Activated naive CD8-positive, alpha-beta T cell treated with anti-CD3 and anti-CD28 coated beads, Interleukin-2, amount 50 U/mL, for 16 hours (primary cell): ENCODE measurements around the gene TYMP.

Source experiments
- DNase-seq: peaks from one replicate; pipeline ENCODE4 v3.0.0-alpha.2; 2020; ENCODE audit warnings: low read depth, low spot score

The TYMP gene

DNA sequence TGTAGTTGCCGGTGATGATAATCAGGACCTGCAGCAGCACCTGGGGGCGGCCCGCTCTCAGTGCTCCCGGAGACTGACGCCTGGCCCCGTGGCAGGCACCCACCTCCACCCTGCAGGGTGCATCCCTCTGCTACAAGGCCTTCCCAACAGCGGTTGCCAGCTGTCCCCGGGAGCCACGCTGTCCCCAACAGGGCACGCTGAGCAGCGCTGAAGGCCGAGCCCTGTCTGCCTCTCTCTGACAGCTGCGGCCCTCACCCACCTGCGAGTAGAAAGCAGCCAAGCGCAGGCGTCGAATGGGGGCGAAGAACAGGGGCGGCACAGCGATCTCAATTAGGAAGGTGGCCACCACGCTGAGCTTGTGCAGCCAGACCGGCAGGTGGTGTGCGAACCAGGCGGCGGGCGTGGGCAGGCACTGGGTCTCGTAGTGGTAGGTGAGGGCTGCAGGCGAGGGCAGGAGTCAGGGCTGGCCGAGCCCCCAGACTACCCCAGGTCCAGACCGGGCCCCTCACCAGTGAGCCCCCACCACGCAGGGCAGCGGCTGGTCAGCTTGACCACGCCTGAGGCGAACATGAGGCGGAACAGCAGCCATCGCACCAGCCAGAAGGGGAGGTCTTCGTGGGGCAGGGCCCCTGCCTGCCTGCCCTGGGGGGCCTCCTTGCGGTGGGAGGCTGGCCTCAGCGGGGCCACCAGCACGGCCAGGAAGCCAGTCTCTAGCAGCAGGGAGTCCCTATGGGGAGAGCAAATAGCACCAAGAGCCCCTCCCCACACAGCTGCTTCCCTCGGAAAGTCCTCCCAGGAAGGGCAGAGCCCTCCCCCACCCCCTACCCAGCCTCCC lies 23.8 kb downstream of the TYMP start:
- DNase-seq, result no peak

DNA sequence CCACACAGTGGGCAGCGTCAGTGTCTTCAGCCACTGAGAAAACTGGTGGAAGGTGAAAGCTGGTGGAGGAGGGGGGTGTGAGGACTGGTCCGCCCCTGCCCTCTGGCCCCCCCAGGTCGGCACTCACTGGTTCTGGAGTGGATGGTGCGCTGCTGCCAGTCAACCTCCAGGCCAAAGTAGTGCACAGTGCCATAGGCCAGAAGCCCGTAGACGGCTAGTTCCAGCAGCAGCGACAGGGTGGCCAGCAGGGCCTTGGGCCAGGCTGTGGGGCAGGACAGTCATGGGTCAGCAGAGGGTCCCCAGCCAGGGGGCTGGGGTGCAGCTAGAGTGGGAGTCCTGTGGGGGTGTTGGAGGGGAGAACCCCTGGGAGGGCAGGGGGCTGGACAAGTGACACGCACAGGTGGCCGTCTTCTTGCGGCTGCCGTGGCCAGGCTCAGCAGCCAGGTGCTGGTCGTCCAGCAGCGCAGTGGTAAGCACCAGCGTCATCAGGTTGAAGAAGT lies 24.5 kb downstream of the TYMP start:
- DNase-seq, result no peak

DNA sequence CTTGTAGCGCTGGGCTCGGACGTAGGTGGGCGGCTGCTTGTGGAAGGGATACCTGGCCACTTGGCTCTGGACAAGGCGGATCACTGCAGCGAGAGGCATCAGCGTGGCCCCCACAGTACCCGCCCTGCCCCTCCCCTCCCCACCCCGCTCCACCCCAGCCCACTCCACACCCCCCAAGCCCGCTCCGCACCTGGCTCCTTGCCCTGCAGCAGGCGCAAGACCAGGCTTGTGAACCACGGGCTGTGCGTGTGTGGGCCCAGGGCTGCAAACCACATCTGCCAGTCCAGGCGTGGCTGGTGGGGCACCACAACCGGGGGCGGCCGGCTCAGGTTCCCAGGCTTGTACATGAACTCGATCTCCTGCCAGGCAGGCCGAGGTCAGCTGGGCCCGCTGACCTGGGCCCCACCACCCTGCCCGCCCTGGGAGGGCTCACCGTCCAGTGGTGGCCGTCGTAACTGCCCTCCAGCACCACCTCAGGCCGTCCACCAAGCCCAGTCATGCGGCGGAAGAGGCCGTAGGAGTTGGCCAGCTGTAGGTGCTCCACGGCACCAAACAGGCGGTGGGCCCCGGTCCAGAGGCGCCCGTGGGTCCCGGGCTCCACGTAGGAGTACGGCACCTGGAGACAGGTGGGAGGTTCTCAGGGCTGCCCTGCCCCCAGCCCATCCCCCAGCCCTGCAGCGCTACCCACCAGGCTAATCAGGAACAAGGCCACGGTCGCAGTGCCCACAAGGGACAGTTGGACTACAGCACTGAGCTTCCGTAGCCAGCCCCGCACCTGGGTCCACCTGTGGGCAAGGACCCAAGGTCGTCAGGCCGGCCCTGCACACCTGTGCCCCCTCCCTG lies 25.2 kb downstream of the TYMP start:
- DNase-seq, result no peak

DNA sequence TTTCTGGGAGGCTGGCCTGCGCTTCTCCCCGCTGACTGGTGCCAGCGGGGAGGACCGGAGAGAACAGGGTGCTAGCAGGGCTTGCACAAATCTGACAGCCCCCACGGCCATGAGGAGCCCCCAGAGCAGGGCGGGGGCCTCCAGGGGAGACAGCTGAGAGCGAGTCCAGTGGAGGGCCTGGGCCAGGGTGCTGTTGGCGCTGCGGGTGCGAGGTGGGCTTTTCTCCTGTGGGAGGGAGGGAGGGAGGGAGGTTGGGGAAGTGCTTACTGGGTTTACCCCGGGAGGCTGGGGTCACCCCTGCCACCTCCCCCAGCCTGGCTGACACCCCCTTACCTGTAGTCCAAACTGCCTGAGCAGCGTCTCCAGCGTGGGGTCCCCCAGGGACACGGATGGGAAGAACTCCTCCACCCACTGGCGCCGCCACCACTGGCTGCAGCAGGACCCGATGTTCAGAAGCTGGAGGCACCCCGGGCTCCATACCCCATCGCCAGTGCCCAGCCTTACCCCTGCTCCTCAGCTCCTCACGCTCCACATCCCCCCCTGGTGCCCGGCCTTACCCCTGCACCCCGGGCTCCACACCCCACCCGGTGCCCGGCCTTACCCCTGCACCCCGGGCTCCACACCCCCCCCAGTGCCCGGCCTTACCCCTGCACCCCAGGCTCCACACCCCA lies 26.2 kb downstream of the TYMP start:
- no peak for DNase-seq

DNA sequence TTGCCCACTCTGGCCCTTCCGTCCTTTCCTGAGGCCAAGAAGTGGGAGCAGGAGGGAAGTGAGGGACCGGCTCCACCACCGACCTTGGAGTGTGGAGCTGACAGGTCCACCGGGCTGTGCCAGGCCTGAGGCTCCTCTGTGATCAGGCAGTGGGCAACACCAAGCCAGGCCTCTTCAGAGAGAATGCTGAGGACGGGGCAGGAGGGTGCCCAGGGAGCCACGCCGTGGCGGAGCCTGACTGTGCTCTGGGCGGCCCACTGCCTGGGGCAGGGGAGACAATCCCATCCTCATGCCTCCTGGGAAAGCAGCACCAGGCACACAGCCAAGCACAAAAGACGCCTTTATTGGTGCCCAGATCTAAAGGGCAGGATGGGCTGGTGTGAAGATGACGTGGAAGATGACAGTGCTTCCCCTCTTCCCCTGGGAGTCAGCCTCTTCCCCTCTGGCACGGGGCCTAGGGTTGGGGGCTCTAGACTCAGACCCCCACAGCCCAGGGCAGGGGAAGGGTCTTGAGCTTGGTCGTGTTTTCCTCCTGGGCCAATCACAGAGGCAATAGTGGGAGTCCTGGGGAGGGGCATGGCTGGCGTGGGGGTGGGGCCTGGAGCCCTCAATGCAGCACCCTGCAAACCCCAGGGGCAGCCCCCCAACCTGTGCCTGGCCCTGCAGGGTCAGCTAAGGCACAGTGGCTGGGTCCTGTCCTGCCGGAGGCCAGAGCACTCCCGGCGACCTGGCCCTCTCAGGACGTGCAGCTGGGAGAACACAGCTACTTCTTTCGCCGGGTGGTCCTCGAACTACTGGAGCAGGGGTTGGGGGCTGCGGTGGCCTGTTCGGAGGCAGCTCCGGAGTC lies 27.0 kb downstream of the TYMP start:
- no peak for DNase-seq

DNA sequence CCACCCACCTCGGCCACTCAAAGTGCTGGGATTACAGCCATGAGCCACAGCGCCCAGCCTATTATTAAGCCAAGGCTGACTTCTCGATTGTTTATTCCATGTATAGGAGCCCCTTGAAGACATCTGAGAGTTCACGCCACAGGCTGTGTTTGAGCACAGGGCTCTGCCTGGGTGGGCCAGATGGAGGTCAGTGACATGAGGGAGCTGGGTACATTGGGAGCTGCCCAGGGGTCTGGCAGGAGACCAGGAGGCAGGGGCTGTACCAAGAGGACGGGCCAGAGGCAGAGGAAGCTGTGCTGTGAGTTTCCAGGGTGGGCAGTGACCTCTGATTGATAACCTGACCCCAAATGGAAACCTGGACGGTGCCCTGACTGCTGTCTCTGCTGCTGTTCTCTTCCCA lies 27.7 kb downstream of the TYMP start:
- DNase-seq, result no peak

DNA sequence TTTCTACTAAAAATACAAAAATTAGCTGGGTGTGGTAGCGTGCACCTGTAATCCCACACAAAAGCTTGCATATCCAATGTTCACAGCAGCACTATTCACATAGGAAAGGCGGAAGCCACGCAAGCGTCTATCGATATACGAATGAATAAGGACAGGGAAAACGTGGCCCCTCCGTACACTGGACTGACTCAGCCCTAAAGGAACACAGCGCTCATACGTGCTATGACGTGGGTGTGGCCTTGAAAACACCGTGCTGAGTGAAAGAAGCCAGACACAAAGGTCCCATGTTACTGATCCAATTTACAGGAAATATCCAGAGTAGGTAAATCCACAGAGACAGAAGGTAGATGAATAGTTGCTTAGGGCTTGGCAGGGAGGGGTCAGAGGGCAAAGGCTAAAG lies 29.4 kb downstream of the TYMP start:
- DNase-seq, result no peak

DNA sequence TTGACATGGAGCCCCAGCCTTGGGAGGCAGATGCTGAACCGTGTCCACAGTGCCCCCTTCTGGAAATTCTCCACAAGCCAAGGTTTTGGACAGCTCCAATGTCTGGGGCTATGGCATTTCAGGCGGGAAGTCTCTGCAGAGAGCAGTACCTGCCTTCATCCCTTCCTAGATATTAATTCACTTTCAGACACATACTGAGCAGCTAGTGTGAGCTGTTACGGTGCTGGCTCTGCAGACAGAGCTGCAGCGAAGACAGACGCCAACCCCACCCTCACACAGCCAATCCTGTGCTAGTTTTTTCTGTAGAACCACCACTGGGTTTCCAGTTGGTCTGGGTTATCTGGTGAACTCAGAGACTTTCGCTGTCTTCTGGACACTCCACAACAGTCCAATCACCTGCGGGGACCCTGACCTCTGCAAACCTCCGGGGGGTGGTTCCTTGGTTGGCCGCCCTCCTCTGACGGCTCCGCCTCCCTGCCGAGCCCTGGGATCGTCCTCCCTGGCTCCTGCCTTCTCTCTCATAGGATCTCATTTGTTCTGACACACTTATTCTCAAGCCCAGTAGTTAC lies 31.4 kb downstream of the TYMP start:
- no peak for DNase-seq

DNA sequence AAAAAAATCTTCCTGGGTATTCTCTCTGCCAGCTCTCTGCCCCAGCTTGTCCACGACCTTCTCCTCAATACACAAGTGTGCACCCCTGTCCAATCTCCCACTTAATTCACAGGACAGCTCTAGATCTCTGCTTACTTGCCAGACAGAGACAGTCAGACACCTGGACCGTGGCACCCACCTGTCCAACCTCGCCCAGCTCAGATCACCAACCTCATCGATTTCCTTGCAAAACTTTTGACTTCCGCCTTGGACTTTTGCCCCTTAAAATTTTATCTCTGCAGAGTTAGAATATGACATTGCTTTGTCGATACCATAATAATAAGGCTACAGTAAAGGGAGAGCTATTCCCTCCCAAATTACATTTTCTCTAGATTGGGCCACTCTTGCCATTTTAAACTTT lies 32.7 kb downstream of the TYMP start:
- DNase-seq, result no peak

DNA sequence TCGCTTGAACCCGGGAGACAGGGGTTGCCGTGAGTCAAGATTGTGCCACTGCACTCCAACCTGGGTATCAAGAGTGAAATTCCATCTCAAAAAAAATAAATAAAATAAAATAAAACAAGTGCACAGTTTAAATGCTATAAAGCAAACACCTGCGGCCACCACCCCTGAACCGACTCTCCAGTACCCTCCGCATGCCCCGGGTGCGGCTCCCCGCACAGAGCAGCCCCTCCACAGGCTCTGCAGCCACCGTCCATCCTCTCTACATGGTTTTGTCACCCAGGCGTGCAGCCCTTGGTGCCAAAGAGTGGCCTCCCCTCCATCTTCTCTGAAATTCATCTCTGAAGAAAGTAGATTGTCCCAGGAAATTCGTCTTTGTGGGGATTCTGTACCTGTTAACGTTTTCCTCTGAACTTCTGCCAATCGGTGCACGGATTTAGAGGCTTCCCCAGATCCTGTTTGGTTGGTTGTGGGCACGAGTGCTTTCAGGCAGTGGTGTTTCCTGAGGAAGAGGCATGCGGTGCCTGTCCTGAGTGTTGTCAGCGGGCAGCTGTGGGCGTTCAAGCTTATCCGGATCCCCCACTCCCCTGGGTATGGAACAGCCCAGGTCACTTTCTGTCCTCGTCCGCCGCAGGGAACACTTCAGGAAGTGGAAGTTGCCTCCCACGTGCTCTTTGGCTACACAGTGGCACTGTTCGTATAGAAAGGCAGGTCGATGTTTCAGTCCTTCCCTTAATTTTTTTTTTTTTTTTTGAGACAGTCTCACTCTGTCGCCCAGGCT lies 39.1 kb downstream of the TYMP start:
- no peak for DNase-seq

DNA sequence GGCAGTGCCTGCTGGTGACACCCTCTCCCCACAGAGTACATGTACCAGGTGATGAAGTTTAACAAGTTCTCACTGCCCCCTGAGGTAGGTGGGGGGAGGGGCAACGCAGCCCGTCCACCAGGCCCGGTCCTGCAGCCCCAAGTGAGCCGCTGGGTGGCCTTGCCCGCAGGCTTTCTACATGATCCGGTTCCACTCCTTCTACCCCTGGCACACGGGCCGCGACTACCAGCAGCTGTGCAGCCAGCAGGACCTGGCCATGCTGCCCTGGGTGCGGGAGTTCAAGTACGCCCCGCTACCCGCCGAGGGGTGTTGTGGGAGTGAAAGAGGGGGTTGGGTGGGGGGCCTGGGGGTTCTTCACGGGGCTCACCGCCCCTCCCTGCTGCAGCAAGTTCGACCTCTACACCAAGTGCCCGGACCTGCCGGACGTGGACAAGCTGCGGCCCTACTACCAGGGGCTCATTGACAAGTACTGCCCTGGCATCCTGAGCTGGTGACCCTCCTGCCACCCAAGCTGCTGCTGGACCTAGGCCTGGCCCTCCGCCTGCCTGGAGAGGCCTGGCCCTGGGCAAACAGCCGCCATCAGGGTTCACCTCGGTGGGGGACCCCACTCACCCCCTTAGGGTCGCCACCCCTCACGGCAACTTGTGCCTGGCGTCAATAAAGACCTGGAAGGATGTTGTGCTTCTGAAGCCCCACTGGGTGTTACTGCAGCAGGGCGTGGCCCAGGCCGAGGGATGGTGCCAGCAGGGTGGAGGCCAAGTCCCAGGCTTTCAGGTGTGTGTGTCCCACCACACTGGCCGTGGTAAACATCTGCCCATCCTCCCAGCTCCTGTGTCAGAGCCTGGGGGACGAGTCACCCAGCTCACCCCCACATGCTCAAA lies 40.2 kb downstream of the TYMP start:
- DNase-seq, result no peak

DNA sequence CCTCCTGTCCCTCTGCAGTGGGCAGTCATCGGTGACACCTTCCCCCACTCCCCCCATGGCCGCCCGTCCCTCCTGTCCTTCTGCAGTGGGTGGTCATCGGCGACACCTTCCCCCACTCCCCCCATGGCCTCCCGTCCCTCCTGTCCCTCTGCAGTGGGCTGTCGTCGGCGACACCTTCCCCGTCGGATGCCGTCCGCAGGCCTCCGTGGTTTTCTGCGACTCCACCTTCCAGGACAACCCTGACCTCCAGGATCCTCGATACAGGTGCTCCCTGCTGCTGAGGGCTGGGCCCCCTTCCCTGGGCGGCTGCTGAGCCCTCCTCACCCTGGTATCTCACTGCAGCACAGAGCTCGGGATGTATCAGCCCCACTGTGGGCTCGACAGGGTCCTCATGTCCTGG lies 40.9 kb downstream of the TYMP start:
- DNase-seq, result no peak

DNA sequence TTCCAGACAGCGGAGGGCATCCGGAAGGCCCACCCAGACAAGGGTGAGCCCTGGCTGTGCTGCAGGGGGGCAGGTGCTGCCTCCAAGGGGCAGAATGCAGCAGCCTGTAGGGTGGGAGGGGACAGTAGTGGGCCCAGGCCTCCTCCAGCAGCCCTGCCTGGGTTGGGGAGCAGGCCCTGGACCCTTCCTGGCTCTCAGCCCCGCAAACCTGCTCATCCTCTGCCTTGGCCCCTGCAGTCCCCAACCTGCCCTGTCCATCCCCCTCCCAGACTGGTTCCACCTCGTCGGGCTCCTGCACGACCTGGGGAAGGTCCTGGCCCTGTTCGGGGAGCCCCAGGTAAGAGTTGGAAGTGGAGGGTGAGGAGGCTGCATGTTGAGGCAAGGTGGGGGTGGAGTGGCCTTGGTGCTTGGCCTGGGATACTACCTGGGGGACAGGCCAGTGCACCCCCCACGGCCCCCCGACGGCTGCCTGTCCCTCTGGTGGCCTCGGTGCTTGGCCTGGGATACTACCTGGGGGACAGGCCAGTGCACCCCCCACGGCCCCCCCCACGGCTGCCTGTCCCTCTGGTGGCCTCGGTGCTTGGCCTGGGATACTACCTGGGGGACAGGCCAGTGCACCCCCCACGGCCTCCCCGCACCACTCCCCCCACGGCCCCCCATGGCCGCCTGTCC lies 41.7 kb downstream of the TYMP start:
- no peak for DNase-seq

DNA sequence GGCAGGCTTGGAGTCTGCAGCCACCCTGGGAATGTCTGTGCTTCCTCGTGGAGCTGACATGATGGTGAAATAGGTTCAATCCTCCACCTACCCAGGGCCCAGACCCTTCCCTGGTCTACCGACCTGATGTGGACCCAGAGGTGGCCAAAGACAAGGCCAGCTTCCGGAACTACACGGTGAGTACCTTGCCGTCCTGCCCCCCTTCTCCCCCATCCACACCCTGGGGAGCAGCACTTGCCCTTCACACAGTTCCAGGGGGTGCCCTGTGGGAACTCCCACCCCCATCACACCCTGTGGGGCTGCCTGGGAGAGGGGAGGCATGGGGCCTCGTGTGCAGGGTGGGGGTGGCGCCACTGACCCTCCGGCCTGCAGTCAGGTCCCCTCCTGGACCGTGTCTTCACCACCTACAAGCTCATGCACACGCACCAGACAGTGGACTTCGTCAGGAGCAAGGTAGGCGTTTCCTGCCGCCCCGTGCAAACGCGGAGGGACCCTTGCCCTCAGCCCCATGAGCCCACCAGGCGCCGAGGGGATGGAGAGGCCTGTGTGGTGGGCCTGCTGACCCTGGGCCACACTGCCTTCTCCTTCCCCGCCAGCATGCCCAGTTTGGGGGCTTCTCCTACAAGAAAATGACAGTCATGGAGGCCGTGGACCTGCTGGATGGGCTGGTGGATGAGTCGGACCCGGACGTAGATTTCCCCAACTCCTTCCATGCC lies 42.4 kb downstream of the TYMP start:
- no peak for DNase-seq

DNA sequence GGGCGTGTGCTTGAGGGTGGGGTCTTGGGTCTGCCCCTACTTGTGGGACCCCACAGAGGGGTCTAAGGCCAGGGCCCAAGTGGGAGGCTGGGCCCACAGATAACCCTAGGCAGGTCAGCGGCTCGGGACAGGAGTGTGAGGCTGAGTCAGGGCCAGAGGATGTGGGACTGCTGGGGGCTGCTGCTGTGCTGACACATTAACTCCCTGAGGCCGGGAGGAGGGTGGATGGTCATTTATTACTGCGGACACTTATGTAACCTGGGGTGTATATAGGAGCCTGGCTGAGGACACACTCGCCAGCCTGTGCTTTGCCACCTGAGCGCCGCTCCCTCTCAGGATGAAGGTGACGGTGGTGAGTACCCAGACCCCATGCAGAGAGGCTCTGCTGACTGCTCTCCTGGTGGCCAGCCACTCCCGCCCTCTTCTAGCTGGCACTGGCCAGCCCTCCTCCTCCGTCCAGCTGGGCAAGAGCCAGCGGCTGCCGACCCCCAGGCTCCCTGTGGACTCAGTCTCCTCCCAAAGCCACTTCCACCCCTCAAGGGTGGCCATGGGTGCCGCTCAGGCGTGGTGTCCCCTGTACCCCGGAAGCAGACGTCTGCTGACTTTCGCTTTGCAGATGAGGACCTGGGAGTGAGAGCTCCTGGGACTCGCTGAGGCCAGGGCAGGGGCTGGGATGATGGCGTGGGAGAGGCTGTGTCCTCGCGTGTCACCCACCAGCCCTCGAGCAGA lies 43.1 kb downstream of the TYMP start, which contains the start of gene MIOX:
MIOX (plus strand) TSS at position 299 of the 729 bp plus-strand sequence; CDS start at position 338, 39 bp downstream.
- no peak for DNase-seq

DNA sequence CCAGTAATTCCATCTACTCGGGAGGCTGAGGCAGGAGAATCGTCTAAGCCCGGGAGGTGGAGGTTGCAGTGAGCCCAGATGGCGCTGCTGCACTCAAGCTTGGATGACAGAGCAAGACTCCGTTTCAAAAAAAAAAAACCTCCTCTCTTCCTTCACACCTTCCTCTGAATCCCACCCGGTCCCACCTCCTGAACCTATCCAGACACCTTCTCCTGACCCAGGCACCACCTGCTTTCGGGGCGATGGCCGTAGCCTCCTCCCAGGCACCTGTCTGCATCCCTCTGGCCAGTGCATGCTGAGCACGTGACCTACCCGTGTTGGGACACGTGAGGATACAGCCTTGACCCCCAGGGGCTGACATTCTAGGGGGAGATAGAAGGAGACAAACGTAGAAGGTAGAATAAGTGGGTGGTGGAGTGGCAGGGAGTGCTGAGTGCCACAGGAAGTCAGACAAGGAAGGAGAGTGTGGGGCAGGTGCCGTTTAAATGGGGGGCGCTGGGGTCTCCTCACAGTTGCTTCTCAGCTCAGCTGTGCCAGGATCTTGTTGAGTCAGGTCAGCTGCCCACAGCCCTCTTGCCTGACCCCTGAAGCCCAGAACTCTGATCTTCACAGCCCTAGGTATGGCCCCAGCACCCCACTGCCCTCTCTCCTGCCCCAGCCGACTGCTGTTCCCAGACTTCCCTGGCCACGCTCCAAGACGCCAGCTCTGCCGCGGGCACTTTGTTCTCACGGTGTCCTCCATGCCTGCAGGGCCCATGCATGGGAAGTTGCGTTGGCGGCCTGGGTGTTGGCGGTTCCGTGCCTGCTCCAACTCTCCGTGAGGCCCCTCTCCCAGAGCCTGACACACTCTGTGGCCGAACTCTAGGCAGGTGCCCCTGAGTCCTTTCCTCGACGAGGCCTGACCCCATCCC lies 44.3 kb downstream of the TYMP start:
- DNase-seq, result no peak
